Activated CD4-positive, alpha-beta T cell treated with anti-CD3 and anti-CD28 coated beads for 36 hours (primary cell): ENCODE data around the gene ADCY7. TPM values are rescaled to one million over a fixed set of nuclear protein-coding genes. Genes with fewer than 3 reads are reported as not detected.

Source experiments
- ATAC-seq: fragments of 200-7000 bp; cut with Tn5 transposase; one replicate; pipeline ENCODE4 v1.10.0; 2021; ENCODE audit warnings: mild to moderate bottlenecking, moderate library complexity
- CTCF ChIA-PET: fragments of 350-600 bp; sonication (Branson Sonifier 250); formaldehyde crosslinking; loops from one replicate; lab custom pipeline; 2021; ENCODE audit warnings: antibody characterized with exemption; lab: Charles Lee
- POLR2A ChIA-PET: fragments of 350-600 bp; sonication (Branson Sonifier 250); formaldehyde crosslinking; loops from one replicate; lab custom pipeline; 2021; ENCODE audit warnings: antibody characterized with exemption, inconsistent platforms; lab: Charles Lee
- DNase-seq: peaks from one replicate; pipeline ENCODE4 v3.0.0-alpha.2; 2020
- H3K27ac Mint-ChIP-seq: one replicate; pipeline ENCODE4 v1.8.0; 2021; ENCODE audit warnings: mixed read lengths
- H3K27me3 Mint-ChIP-seq: one replicate; pipeline ENCODE4 v1.8.0; 2021; ENCODE audit warnings: mixed read lengths
- H3K36me3 Mint-ChIP-seq: one replicate; pipeline ENCODE4 v1.8.0; 2021; ENCODE audit warnings: low read depth, mixed read lengths
- H3K4me1 Mint-ChIP-seq: one replicate; pipeline ENCODE4 v1.8.0; 2021; ENCODE audit warnings: mixed read lengths
- H3K4me3 Mint-ChIP-seq: one replicate; pipeline ENCODE4 v1.8.0; 2021; ENCODE audit warnings: mild to moderate bottlenecking, moderate library complexity, mixed read lengths
- H3K9me3 Mint-ChIP-seq: one replicate; pipeline ENCODE4 v1.8.0; 2021; ENCODE audit warnings: low read depth, mixed read lengths
- intact Hi-C, 2 experiments: fragments of 100-400 bp; cut with DNase I in 1 of 2; cut with micrococcal nuclease in 1 of 2; formaldehyde crosslinking; loops; one replicate each; pipeline versions ENCODE4 v1.14.2 to v1.15.1; 2022 to 2024; cut with DNase I, micrococcal nuclease
- total RNA-seq, 2 experiments: library from RNA; stranded (reverse); gene quantifications; one replicate each; pipeline ENCODE4 v1.2.3, GENCODE V29; 2021

ADCY7 gene
- total RNA-seq, 2 experiments from 2014 or later, result 51.8 to 85.3 TPM

DNA sequence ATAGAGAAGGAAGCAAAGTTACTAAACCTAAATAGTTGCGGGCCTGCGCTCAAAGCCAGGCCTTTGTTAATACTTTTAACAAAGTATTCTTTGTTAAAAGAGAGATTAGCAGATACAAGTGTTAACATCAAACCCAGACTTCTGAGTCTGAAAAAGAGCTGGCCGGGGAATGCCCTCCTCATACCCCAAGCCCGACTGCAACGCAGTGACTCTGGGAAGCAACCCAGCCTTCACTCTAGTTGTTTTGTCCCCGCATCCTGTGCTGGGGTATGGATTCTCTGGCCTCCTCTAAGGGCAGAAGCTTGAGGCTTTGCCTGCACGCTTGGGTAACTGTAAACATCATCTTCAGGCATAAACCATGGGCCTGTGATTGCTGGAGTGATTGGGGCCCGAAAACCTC lies 48.3 kb downstream of the ADCY7 start:
- DNase-seq, result peak; percentile 3
- Mint-ChIP-seq H3K27me3 (no peaks in the 10 kb centered on the region), H3K36me3 (peaks cover 51% of the 10 kb centered on the region), H3K27ac (no peak overlapping the region), H3K4me3 (no peak overlapping the region), H3K4me1 (peaks cover 29% of the 10 kb centered on the region), H3K9me3 (no peaks in the 10 kb centered on the region)
- ChIA-PET POLR2A (no interaction called here), CTCF (interaction anchor here (0.9 to 2.6 kb wide), 3 partner anchors 12 to 290 kb away, joined by 4 to 11 read pairs (median 4); partner anchors contain the start of gene CNEP1R1)
- no peak for ATAC-seq
- intact Hi-C loops, result loop anchor here in 1 of 2 experiments (5.0 kb wide), 1 partner anchor 32 kb away; no protein-coding TSS in a partner anchor

DNA sequence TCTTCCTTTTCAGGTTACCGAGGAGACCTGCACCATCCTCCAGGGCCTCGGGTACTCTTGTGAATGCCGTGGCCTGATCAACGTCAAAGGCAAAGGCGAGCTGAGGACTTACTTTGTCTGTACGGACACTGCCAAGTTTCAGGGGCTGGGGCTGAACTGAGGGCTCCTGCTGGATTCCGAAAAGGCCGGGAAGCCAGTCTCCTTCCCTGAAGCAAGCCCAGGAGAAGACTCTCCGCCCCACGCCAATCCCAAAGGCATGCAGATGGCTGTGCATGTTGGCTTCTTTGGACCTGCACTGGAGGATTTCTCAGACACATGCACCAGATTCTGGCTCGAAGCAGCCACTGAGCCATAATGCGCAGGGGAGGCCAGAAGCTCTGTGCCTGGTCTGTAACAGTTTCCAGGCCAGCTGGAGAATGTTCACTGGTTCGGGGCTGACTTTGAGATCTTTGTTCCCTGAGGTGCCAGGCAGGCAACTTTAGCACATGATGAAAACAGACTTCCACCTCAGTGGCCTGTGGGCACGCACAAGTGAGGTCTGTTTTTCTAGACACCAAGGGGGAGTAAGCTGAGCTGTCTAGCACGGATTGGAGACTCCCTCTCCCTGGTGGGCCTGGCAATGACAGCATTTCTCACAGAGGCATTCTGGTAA lies 49.1 kb downstream of the ADCY7 start:
- Mint-ChIP-seq H3K9me3 (no peaks in the 10 kb centered on the region), H3K27ac (peak overlapping the region; percentile 38), H3K4me1 (peaks cover 29% of the 10 kb centered on the region), H3K27me3 (no peaks in the 10 kb centered on the region), H3K36me3 (peaks cover 52% of the 10 kb centered on the region), H3K4me3 (no peak overlapping the region)
- ATAC-seq (no peak), DNase-seq (peak; percentile 4)
- ChIA-PET POLR2A (no interaction called here), CTCF (interaction anchor here (0.5 to 1.2 kb wide), 6 partner anchors 11 to 350 kb away, joined by 3 to 4 read pairs (median 3); partner anchors contain the start of gene CNEP1R1)
- intact Hi-C loops, result loop anchor here in 1 of 2 experiments (5.0 kb wide), 1 partner anchor 33 kb away; no protein-coding TSS in a partner anchor

DNA sequence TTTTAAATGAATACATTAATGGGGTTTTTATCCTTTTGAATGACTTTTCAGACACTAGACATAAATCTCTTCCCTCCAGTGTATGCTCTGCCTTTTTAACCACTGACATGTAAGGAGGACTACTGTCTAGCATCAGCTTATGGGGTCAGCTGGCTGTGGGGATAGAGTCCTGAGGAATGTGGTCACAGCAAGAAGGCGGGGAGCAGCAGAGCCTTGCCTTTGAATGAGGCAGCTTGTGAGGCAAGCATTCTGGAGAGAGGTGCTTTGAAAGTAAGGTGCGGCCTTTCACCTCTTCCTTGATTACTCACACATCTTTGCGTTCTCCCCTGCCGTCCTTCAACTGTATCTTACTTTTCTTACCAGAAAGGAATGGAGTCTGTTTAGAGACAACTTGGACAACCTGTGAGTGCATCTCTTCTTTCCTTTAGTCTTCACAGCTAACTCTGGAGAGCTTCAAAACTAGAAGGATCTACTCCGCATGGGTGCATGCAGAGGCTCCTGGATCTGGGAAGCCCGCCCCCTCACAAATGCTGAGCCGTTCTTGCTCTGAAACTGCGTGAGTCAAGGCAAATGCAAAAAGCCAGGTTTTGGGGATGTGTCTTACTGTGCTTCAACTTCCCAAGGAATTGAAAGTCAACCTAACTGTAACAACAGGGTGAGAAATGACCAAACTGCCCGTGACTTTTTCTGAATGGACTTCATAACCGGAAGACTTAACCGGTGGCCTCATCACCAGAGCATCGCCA lies 49.9 kb downstream of the ADCY7 start:
- peaks cover 31% of the 10 kb centered on the region for H3K4me1 Mint-ChIP-seq
- DNase-seq, result peak; percentile 8
- no peak for ATAC-seq
- no peaks in the 10 kb centered on the region for H3K9me3 Mint-ChIP-seq
- POLR2A ChIA-PET, result no interaction called here
- CTCF ChIA-PET, result interaction anchor here (0.7 to 1.2 kb wide), 6 partner anchors 10 to 349 kb away, joined by 3 to 4 read pairs (median 3); no protein-coding TSS in a partner anchor
- H3K36me3 Mint-ChIP-seq, result peaks cover 58% of the 10 kb centered on the region
- no peaks in the 10 kb centered on the region for H3K27me3 Mint-ChIP-seq
- intact Hi-C loops, result loop anchor here in 1 of 2 experiments (5.0 kb wide), 1 partner anchor 34 kb away; no protein-coding TSS in a partner anchor
- peak overlapping the region; percentile 5 for H3K27ac Mint-ChIP-seq
- no peak overlapping the region for H3K4me3 Mint-ChIP-seq

DNA sequence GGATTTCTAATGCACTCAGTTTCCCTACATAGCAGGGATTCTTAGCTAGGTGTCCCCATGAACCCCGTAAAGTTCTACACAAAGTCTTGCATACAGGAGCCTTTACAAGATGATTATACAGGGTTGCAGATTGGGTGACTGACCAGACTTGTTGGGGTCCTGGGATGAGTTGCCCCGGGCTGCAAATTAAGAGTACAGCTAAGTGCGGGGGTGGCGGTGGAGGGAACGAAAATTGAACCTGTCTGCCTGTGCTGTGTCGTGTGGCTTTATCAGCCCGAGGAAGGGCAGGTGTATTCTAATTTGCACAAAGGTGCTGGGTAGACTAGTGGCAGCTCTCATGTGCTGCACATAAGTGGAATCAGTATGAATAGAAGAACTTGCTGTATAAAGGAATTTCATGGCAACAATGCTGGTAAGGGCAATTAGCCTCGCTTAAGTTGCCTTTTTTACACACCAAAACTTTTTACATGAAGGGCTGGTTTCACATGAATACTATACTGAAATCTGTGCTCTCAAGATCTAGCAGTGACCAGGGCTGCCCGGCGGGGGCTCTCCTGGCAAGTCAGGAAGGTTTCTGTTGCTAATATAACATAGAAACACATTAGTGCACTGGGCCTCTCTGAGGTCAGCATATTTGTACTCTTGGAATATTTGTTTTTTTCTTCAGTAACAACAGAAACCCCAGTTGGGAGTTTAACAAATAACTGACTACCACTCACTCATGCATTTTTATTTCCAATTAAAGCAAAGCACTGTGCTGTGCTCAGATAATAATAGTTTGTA lies 50.7 kb downstream of the ADCY7 start:
- Mint-ChIP-seq H3K9me3 (no peaks in the 10 kb centered on the region), H3K4me3 (no peak overlapping the region), H3K36me3 (peaks cover 60% of the 10 kb centered on the region), H3K4me1 (peaks cover 31% of the 10 kb centered on the region), H3K27me3 (no peaks in the 10 kb centered on the region), H3K27ac (peak overlapping the region; percentile 5)
- ATAC-seq, result no peak
- POLR2A ChIA-PET, result no interaction called here
- CTCF ChIA-PET, result interaction anchor here (0.6 to 1.2 kb wide), 3 partner anchors 10 to 663 kb away, joined by 3 read pairs; no protein-coding TSS in a partner anchor
- no peak for DNase-seq
- intact Hi-C loops, result loop anchor here in 1 of 2 experiments (5.0 kb wide), 1 partner anchor 35 kb away; no protein-coding TSS in a partner anchor

DNA sequence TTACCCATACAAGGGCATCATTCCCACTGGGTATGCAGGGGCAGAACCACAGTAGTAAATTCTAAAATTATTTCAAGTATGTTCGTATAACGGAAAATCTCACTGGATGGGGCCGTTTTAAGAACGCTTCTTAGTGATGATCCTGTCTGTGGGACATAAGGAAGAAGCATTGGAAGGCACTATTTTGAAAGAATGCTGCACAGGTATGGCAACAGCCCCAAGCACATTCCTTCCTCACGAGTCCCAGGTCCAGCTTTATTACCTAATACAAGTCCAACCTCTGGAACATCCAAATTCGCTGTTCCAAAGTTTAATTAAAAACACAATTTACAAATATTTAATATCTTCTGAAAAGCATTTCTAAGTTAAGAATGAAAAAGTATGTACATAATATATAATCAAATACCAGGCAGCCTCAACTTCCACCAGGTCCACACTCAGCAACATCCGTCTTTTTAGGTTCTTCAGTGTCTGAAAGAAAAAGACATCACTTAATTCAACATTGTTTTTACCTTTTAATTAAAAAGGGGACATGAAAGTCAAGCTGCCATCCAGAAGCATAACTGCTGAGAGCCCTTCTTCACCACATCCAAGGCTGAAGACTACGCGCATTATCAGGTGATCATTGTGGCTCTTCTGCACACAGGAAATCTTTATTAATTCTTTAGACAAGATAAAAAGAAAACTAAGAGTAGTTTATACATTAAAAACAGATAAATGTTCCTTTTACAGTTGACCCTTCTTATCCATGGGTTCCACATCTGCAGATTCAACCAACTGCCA lies 52.6 kb downstream of the ADCY7 start:
- CTCF ChIA-PET, result interaction anchor here (0.8 to 1.2 kb wide), 3 partner anchors 10 to 487 kb away, joined by 3 to 4 read pairs (median 3); no protein-coding TSS in a partner anchor
- no peak for DNase-seq
- H3K4me1 Mint-ChIP-seq, result peaks cover 31% of the 10 kb centered on the region
- ATAC-seq, result no peak
- no peak overlapping the region for H3K4me3 Mint-ChIP-seq
- no peaks in the 10 kb centered on the region for H3K9me3 Mint-ChIP-seq
- peaks cover 53% of the 10 kb centered on the region for H3K36me3 Mint-ChIP-seq
- intact Hi-C loops, result loop anchor here in 1 of 2 experiments (5.0 kb wide), 1 partner anchor 37 kb away; no protein-coding TSS in a partner anchor
- H3K27ac Mint-ChIP-seq, result peak overlapping the region; percentile 21
- no peaks in the 10 kb centered on the region for H3K27me3 Mint-ChIP-seq
- POLR2A ChIA-PET, result interaction anchor here (0.5 kb wide), 1 partner anchor 68 kb away, joined by 3 read pairs; no protein-coding TSS in a partner anchor

DNA sequence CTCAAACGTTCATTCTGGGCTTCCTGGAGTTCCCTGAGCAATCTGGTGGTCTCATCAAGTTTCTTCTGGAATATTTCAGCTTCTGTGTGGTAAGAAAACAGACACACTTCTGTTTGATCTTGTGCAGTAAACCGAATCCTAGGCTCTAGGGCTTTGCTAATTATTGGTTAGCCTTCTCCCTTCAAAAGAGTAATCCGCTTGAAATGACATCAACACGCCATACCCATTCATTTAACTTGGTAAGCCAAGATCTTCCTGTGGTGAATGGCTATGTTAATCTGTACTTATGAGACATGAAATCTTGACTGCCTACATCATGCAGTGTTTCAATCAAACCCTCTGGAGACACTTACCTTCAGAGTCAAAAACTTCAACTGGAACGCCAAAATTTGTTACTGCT lies 54.0 kb downstream of the ADCY7 start:
- intact Hi-C loops, result loop anchor here in 1 of 2 experiments (10.0 kb wide), 1 partner anchor 106 kb away; no protein-coding TSS in a partner anchor
- POLR2A ChIA-PET, result no interaction called here
- DNase-seq (no peak), ATAC-seq (no peak)
- CTCF ChIA-PET, result interaction anchor here (0.8 to 14.5 kb wide), 2 partner anchors 35 to 486 kb away, joined by 3 to 304 read pairs; no protein-coding TSS in a partner anchor
- H3K27me3 Mint-ChIP-seq, result no peaks in the 10 kb centered on the region
- H3K4me1 Mint-ChIP-seq, result peaks cover 37% of the 10 kb centered on the region
- H3K4me3 Mint-ChIP-seq, result no peak overlapping the region
- H3K9me3 Mint-ChIP-seq, result no peaks in the 10 kb centered on the region
- H3K36me3 Mint-ChIP-seq, result peaks cover 52% of the 10 kb centered on the region
- H3K27ac Mint-ChIP-seq, result peak overlapping the region; percentile 42

DNA sequence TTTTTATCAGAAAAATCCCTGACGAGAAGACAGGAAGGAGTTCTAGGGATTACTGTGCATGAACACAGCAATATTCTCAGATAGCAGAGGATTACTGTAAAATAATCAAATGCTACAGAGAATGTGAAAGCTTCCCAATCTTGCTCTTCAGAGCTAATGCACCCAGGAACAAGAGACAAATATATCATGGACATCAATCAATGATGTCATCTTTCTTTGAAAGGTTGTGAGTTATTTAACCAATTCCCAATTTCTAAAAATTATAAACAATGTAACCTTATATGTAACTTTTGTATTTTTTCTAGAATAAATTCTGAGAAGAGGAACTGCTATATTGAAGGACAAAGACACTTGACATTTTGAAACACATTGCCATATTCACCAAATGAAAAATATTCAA lies 56.0 kb downstream of the ADCY7 start:
- peaks cover 37% of the 10 kb centered on the region for H3K4me1 Mint-ChIP-seq
- intact Hi-C loops, result loop anchor here in 1 of 2 experiments (10.0 kb wide), 1 partner anchor 108 kb away; no protein-coding TSS in a partner anchor
- no peak overlapping the region for H3K27ac Mint-ChIP-seq
- H3K9me3 Mint-ChIP-seq, result no peaks in the 10 kb centered on the region
- DNase-seq (no peak), ATAC-seq (no peak)
- H3K27me3 Mint-ChIP-seq, result no peaks in the 10 kb centered on the region
- H3K4me3 Mint-ChIP-seq, result no peak overlapping the region
- POLR2A ChIA-PET, result no interaction called here
- CTCF ChIA-PET, result interaction anchor here (0.5 to 14.5 kb wide), 12 partner anchors 10 to 484 kb away, joined by 3 to 304 read pairs (median 3); no protein-coding TSS in a partner anchor
- H3K36me3 Mint-ChIP-seq, result peaks cover 48% of the 10 kb centered on the region

DNA sequence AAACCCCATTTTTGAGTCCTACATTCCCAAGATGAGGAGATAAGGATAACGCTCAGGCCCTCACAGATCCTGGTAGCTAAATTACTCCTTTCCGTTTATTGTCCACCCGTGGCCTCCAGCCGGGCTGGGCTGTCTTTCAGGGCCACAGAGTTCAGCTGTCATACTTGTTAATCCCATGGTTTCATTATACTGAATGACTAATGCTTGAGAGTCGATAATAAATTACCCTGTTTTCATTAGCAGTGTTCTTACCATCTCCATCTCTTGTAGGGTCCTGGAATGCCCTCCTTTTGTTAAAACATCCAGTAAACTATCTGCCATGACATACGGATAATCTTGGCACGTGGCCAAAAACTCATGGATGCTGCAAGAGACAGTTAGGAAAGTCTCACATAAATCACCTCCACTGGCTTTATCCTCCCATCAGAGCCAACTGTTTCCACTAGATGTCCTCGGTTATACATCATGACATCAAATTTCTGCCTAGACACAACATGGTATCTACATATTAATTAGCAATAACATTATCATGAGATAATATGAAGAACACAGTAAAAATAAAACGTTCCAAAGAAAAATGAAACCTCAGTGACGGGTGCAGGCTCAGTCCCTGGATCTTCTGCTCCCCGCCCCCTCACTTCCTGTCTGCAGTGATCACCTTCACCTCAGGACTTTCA lies 57.1 kb downstream of the ADCY7 start:
- DNase-seq (no peak), ATAC-seq (no peak)
- Mint-ChIP-seq H3K9me3 (no peaks in the 10 kb centered on the region), H3K27me3 (no peaks in the 10 kb centered on the region), H3K4me1 (peaks cover 45% of the 10 kb centered on the region), H3K4me3 (no peak overlapping the region), H3K27ac (peak overlapping the region; percentile 44), H3K36me3 (peaks cover 49% of the 10 kb centered on the region)
- intact Hi-C loops, result loop anchor here in 1 of 2 experiments (1.0 to 10.0 kb wide), 2 partner anchors 109 to 483 kb away; no protein-coding TSS in a partner anchor
- POLR2A ChIA-PET, result no interaction called here
- CTCF ChIA-PET, result interaction anchor here (0.7 to 14.5 kb wide), 5 partner anchors 11 to 424 kb away, joined by 3 to 304 read pairs (median 4); no protein-coding TSS in a partner anchor

DNA sequence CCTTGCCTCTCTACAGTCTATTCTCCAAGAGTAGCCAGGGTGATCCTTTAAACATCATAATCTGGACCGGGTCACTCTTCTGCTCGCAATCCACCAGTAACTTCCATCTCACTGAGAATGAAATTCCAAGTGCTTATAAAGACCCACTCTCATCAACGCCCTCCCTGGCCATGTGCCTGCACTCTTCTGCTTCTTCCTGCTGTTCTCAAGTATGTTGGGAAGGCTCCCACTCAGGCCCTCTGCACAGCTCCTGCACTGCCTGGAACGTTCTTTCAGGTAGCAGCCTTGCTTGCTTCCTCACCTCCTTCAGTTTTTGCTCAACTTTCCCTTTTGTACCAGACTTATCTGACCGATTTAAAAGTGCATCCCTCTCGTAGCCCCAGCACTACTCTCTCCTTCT lies 58.0 kb downstream of the ADCY7 start:
- ChIA-PET POLR2A (no interaction called here), CTCF (interaction anchor here (1.0 to 14.5 kb wide), 3 partner anchors 15 to 342 kb away, joined by 3 to 304 read pairs (median 44); no protein-coding TSS in a partner anchor)
- intact Hi-C loops, result loop anchor here in 1 of 2 experiments (10.0 kb wide), 1 partner anchor 110 kb away; no protein-coding TSS in a partner anchor
- Mint-ChIP-seq H3K9me3 (no peaks in the 10 kb centered on the region), H3K27ac (peak overlapping the region; percentile 44), H3K27me3 (no peaks in the 10 kb centered on the region), H3K4me1 (peaks cover 46% of the 10 kb centered on the region), H3K4me3 (no peak overlapping the region), H3K36me3 (peaks cover 48% of the 10 kb centered on the region)
- ATAC-seq (no peak), DNase-seq (no peak)
